C4-2B (cell line): ENCODE data around the gene DERL3.
"Not testable (repeated sequence)": the region's sequence is repeated elsewhere in the genome, so short reads cannot be mapped to it uniquely, and the experiment has no call there.

ENCODE experiments used
- H3K27ac ChIP-seq: fragments of 450-650 bp; 2 replicates; pipeline ENCODE4 v1.5.1; 2017
- CTCF ChIP-seq: fragments of 450-650 bp; conservative IDR thresholded peaks from 2 replicates; pipeline ENCODE4 v1.5.1; 2017; ENCODE audit warnings: mild to moderate bottlenecking
- ZFX ChIP-seq: fragments of 450-650 bp; IDR thresholded peaks from 2 replicates; pipeline ENCODE4 v1.6.1; 2017

Gene DERL3

GRCh38 chr22:23874871-23875270 lies 36.1 kb upstream of the DERL3 start:
- H3K27ac ChIP-seq = no peak overlapping the region
- TF ChIP-seq ZFX (no peak), CTCF (no peak)

GRCh38 chr22:23868580-23868979 lies 29.8 kb upstream of the DERL3 start:
- TF ChIP-seq CTCF (no peak), ZFX (no peak)
- no peak overlapping the region for H3K27ac ChIP-seq

DNA sequence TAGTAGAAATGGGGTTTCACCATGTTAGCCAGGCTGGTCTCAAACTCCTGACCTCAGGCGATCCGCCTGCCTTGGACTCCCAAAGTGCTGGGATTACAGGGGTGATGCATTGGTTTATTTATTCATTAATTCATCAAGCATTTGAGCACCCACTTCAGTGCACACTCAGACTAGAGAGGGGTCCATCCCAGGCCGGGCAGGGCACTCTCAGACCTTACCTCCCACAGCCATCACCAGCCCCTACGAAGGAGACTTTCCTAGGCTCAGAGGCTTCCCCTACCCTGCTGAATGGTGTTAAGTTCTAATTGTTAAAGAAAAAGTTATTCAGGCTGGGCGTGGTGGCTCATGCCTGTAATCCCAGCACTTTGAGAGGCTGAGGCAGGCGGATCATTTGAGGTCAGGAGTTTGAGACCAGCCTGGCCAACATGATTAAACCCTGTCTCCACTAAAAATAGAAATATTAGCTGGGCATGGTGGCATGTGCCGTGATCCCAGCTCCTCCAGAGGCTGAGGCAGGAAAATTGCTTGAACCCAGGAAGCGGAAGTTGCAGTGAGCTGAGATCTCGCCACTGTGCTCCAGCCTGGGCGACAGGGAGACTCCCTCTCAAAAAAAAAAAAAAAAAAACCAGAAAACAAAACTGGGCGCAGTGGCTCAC lies 25.8 kb upstream of the DERL3 start:
- not testable (repeated sequence) for H3K27ac ChIP-seq

DNA sequence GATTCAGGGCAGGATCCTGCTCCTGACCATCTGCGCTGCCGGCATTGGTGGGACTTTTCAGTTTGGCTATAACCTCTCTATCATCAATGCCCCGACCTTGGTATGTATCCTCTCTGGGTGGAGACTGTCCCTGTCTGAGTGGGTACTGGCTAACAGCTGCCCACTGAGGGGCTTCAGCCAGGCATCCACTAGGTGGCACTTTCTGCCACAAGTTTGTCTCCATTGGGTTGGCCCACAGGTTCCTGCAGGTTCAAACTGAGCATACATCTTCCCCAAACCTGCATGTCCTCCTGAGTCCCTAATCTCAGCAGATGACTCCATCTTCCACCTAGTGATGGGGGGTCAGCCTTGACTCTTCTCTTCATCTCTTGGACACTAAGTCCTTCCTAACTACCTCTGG lies 23.3 kb upstream of the DERL3 start:
- no peak overlapping the region for H3K27ac ChIP-seq
- TF ChIP-seq ZFX (no peak), CTCF (no peak; the same call in 1 of the 2 replicates)

GRCh38 chr22:23860187-23860586 lies 21.4 kb upstream of the DERL3 start:
- not testable (repeated sequence) for H3K27ac ChIP-seq

- TF ChIP-seq ZFX (no peak), CTCF (no peak)
- no peak overlapping the region for H3K27ac ChIP-seq
Measured at GRCh38 chr22:23859201-23859600, 20.4 kb upstream of the DERL3 start.

- TF ChIP-seq CTCF (peak; percentile 18), ZFX (no peak)
- H3K27ac ChIP-seq = peak overlapping the region; percentile 81
Measured at GRCh38 chr22:23858484-23858815, 19.6 kb upstream of the DERL3 start.

DNA sequence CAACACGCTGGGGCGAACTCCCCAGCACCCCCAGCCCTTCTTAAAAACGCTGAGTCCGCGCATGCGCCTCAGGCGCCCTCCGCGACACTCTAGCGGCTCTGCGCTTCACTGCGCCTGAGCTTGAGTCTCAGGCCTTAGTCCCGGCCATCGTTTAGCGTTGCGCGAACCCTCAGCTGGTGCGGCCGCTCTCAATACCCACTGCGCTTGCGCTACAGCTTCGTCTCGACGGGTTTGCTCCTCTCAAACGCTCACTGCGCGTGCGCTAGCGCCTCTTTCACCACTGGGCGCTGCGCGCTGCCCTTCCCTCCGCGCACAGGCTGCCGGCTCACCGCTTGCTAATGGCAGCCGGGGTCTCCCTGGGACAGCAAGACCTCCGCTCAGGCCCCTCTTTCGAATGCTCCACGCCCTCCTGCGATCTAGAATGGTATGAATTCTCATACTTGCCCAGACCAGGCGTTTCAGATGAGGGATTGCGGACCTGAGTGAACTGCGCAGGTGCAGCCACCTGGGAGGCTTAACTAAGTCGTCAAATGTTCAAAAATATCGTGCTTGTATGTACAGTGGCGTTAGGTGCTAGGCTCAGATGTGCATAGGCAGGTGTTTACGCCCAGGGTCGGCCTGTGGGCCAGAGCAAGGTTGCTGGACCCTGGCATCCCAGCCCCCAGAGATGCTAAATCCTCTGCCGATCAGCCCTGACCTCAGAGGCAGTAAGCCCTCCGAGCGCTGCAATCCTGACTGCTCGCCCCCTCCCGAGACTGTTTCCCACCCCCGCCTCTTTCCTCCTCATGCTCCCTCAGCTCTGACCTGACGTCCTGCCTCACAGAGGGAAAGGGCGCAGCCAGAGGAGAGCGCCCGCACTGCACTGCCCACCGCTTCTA lies 19.0 kb upstream of the DERL3 start, which contains the start of gene SLC2A11:
TSS of gene SLC2A11 (plus strand) at position 270 of the 878 bp plus-strand sequence. CDS start at position 395, 125 bp downstream.
- peak within 1 kb of the TSS; percentile 81 for H3K27ac ChIP-seq
- peak; percentile 40; the same call in 1 of the 2 replicates for TF ChIP-seq CTCF
- no peak for TF ChIP-seq ZFX
